ENCODE data around the gene MAEA. TPM values are rescaled to one million over a fixed set of nuclear protein-coding genes. Genes with fewer than 3 reads are reported as not detected.

The MAEA gene
- total and polyA plus RNA-seq, 2 of the 8 experiments (the other 6 are each of a cell fraction or from before 2014, with no cell fraction given): 75.8 to 133 TPM

DNA sequence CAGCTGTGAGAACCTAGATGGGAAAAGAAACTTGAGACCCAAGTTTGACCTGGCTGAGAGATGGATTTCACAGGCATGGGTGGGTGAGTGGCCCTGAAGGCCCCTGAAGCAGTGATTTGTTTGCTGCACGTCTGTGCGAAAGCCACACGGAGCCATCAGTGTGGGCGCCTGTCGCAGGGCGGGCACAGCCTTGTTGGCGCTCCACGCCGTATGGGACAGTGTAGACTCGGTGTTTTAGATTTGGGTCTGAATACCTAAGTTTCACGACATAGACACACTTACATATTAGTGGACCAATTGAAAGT, 35.4 kb downstream of the MAEA start:
- Histone ChIP-seq H3K4me1 (replicated peaks in 1 of 4; ENCODE audit: control insufficient read depth in 3 of 4, insufficient read depth in 4 of 4, low read length in 3 of 4) (no peaks in the 10 kb centered on the region), H3K4me3 (ENCODE audit: extremely low read depth in 1 of 4, insufficient read depth in 2 of 4, low read depth in 3 of 4, low read length in 4 of 4) (no peak overlapping the region), H3K27ac (ENCODE audit: low read depth, low read length) (no peak overlapping the region), H2BK12ac (ENCODE audit: low read depth, low read length) (no peak overlapping the region), H3K14ac (ENCODE audit: insufficient read length) (no peak overlapping the region), H3K4me2 (ENCODE audit: insufficient read depth in 1 of 2, low read depth in 2 of 2, low read length in 2 of 2) (no peak overlapping the region), H3K36me3 (ENCODE audit: control insufficient read depth in 2 of 4, insufficient read depth in 4 of 4, low read length in 3 of 4) (peaks cover 7 to 29% (median 19%) of the 10 kb centered on the region in 4 experiments; a peak in 5 of 8 replicates), H4K20me1 (replicated peaks in 1 of 2; ENCODE audit: control insufficient read depth in 1 of 2, insufficient read depth in 2 of 2, low read length in 2 of 2) (peaks cover 1 to 19% of the 10 kb centered on the region in 2 experiments), H3K9ac (replicated peaks in 1 of 4; ENCODE audit: extremely low read depth in 1 of 4, low read depth in 3 of 4, low read length in 3 of 4) (no peak overlapping the region), H2BK15ac (ENCODE audit: low read length) (no peak overlapping the region), H3K56ac (replicated peaks; ENCODE audit: insufficient read length, low read depth, low read length) (no peak overlapping the region), H3K79me1 (ENCODE audit: low read depth, low read length) (peaks cover 2% of the 10 kb centered on the region; the same call in 1 of the 2 replicates), H3K9me3 (ENCODE audit: insufficient read depth in 2 of 2, low read depth in 1 of 2, low read length in 1 of 2) (no peaks in the 10 kb centered on the region), H4K8ac (ENCODE audit: extremely low read depth, insufficient read depth, low read length) (no peak overlapping the region), H4K5ac (ENCODE audit: insufficient read length, low read depth, low read length) (no peak overlapping the region), H3K4ac (replicated peaks; ENCODE audit: insufficient read length, low read depth, low read length) (no peak overlapping the region), H2AK5ac (ENCODE audit: low read depth, low read length) (no peak overlapping the region), H2BK5ac (ENCODE audit: low read depth, low read length) (no peak overlapping the region), H2BK20ac (ENCODE audit: low read length) (no peak overlapping the region), H4K91ac (replicated peaks; ENCODE audit: insufficient read length, low read length) (no peak overlapping the region), H2AFZ (ENCODE audit: low read length) (no peak overlapping the region), H3K18ac (ENCODE audit: extremely low read depth, low read length) (no peak overlapping the region), H3K79me2 (ENCODE audit: control insufficient read depth in 1 of 2, insufficient read depth in 2 of 2, low read length in 2 of 2) (no peaks in the 10 kb centered on the region; a peak in 1 of 4 replicates), H3K27me3 (replicated peaks in 1 of 4; ENCODE audit: control insufficient read depth in 3 of 4, extremely low read depth in 1 of 4, insufficient read depth in 3 of 4, low read length in 3 of 4) (no peaks in the 10 kb centered on the region), H3K23ac (ENCODE audit: insufficient read length) (no peak overlapping the region), H2BK120ac (replicated peaks; ENCODE audit: low read depth, low read length) (no peak overlapping the region), H3K23me2 (ENCODE audit: low read depth, low read length) (peaks cover 11% of the 10 kb centered on the region; the same call in 1 of the 2 replicates)
- CTCF ChIA-PET (ENCODE audit: partially characterized antibody): no interaction called here
- POLR2A ChIA-PET (ENCODE audit: partially characterized antibody): interaction anchor here (1.4 kb wide), 1 partner anchor 16 kb away, joined by 3 read pairs; no protein-coding TSS in a partner anchor
- no peak for FAIRE-seq
- no peak for DNase-seq (ENCODE audit: low read depth in 1 of 2, low spot score in 2 of 2)
- 89% methylated on average over 11 of the region's 11 CpGs; no CpG with 5 or more reads in 1 of the 2 experiments for whole genome bisulfite sequencing, 2 experiments (ENCODE audit: extremely low coverage in 1 of 2, insufficient coverage in 1 of 2, insufficient read length in 1 of 2, insufficient replicate concordance in 2 of 2, low coverage in 1 of 2, low lambda C conversion rate in 2 of 2, missing lambda C conversion rate in 1 of 2)
- TF ChIP-seq GTF2F1 (IDR thresholded peaks at IDR 0.05; ENCODE audit: borderline replicate concordance, low read depth, low read length) (no peak), USF2 (IDR thresholded peaks at IDR 0.05; ENCODE audit: low read length) (no peak), SRF (IDR thresholded peaks at IDR 0.05; ENCODE audit: low read depth, low read length) (no peak), EGR1 (IDR thresholded peaks at IDR 0.05; ENCODE audit: borderline replicate concordance, low read depth, low read length) (no peak), FOSL1 (IDR thresholded peaks at IDR 0.05; ENCODE audit: insufficient read depth, low read depth, low read length) (no peak)
- TF ChIP-seq, protein P1, sequence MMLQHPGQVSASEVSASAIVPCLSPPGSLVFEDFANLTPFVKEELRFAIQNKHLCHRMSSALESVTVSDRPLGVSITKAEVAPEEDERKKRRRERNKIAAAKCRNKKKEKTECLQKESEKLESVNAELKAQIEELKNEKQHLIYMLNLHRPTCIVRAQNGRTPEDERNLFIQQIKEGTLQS (IDR thresholded peaks at IDR 0.05; ENCODE audit: insufficient read depth, low read depth, low read length): no peak
- TF ChIP-seq, protein P2, sequence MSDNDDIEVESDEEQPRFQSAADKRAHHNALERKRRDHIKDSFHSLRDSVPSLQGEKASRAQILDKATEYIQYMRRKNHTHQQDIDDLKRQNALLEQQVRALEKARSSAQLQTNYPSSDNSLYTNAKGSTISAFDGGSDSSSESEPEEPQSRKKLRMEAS (IDR thresholded peaks at IDR 0.05): no peak

Measured in H1 (cell line).